H1 (cell line): Measurements from ENCODE around the gene FCRL4. TPM values are rescaled to one million over a fixed set of nuclear protein-coding genes. Genes with fewer than 3 reads are reported as not detected.

Source experiments
- CTCF ChIA-PET: fragments of 300-600 bp; sonication (Branson Sonifier 250); formaldehyde crosslinking; loops from one replicate; lab custom pipeline; 2021; ENCODE audit not compliant: partially characterized antibody; lab: Charles Lee
- POLR2A ChIA-PET: fragments of 300-600 bp; sonication (Branson Sonifier 250); formaldehyde crosslinking; loops from one replicate; lab custom pipeline; 2021; ENCODE audit warnings: inconsistent platforms; ENCODE audit not compliant: partially characterized antibody; lab: Charles Lee
- DNase-seq, 2 experiments: peaks; one replicate each; pipeline versions ENCODE4 v3.0.0 to v3.0.0-alpha.2; 2010 to 2022; ENCODE audit warnings: low spot score in 2 of 2, low read depth in 1 of 2, mixed read lengths in 1 of 2
- FAIRE-seq: peaks from 2 replicates; lab custom pipeline; 2011; peaks lifted over from hg19 to GRCh38; lab: Jason Lieb, UNC
- H2AFZ ChIP-seq: 2 replicates; pipeline ENCODE4 v1.8.1; 2012; ENCODE audit warnings: low read length, inconsistent platforms
- H2AK5ac ChIP-seq: 2 replicates; pipeline ENCODE4 v1.6.1; 2013; ENCODE audit warnings: low read depth, low read length
- H2BK120ac ChIP-seq: replicated peaks from 2 replicates; pipeline ENCODE3; 2013; ENCODE audit warnings: low read depth, low read length, inconsistent platforms
- H2BK12ac ChIP-seq: 2 replicates; pipeline ENCODE4 v1.6.1; 2013; ENCODE audit warnings: low read depth, low read length
- H2BK15ac ChIP-seq: 2 replicates; pipeline ENCODE4 v1.6.1; 2013; ENCODE audit warnings: low read length
- H2BK20ac ChIP-seq: 2 replicates; pipeline ENCODE4 v1.6.1; 2013; ENCODE audit warnings: low read length
- H2BK5ac ChIP-seq: 2 replicates; pipeline ENCODE4 v1.6.1; 2013; ENCODE audit warnings: low read depth, low read length
- H3K14ac ChIP-seq: 2 replicates; pipeline ENCODE4 v1.6.1; 2013; ENCODE audit warnings: inconsistent platforms; ENCODE audit not compliant: insufficient read length
- H3K18ac ChIP-seq: 2 replicates; pipeline ENCODE4 v1.6.1; 2013; ENCODE audit warnings: low read length; ENCODE audit errors: extremely low read depth
- H3K23ac ChIP-seq: 2 replicates; pipeline ENCODE4 v1.6.1; 2013; ENCODE audit warnings: inconsistent platforms; ENCODE audit not compliant: insufficient read length
- H3K23me2 ChIP-seq: 2 replicates; pipeline ENCODE4 v1.6.1; 2013; ENCODE audit warnings: low read depth, low read length
- H3K27ac ChIP-seq: 2 replicates; pipeline ENCODE4 v1.6.1; 2011; ENCODE audit warnings: low read depth, low read length, inconsistent platforms
- H3K27me3 ChIP-seq, 4 experiments: replicated peaks in 1 of 4; 1 replicate in 1 of 4; 2 replicates in 3 of 4; pipeline versions ENCODE4 v1.6.1 to v1.8.1; 2011 to 2013; ENCODE audit warnings: low read length in 3 of 4, mild to moderate bottlenecking in 3 of 4, inconsistent platforms in 2 of 4, mixed read lengths in 2 of 4, moderate library complexity in 1 of 4; ENCODE audit not compliant: control insufficient read depth in 3 of 4, insufficient read depth in 3 of 4; ENCODE audit errors: extremely low read depth in 1 of 4
- H3K36me3 ChIP-seq, 4 experiments: 2 replicates each; pipeline versions ENCODE4 v1.6.1 to v1.8.1; 2011 to 2013; ENCODE audit warnings: mild to moderate bottlenecking in 4 of 4, low read length in 3 of 4, moderate library complexity in 2 of 4, control low read depth in 1 of 4, inconsistent platforms in 1 of 4; ENCODE audit not compliant: insufficient read depth in 4 of 4, control insufficient read depth in 2 of 4
- H3K4ac ChIP-seq: replicated peaks from 2 replicates; pipeline ENCODE3; 2013; ENCODE audit warnings: low read length, low read depth, mixed read lengths, inconsistent platforms; ENCODE audit not compliant: insufficient read length
- H3K4me1 ChIP-seq, 4 experiments: replicated peaks in 1 of 4; 1 replicate in 1 of 4; 2 replicates in 3 of 4; pipeline versions ENCODE4 v1.6.1 to v1.8.1; 2011 to 2013; ENCODE audit warnings: low read length in 3 of 4, inconsistent platforms in 2 of 4, mixed read lengths in 1 of 4; ENCODE audit not compliant: insufficient read depth in 4 of 4, control insufficient read depth in 3 of 4
- H3K4me2 ChIP-seq, 2 experiments: 2 replicates each; pipeline versions ENCODE4 v1.6.1 to v1.8.1; 2011 to 2013; ENCODE audit warnings: low read depth in 2 of 2, low read length in 2 of 2, control low read depth in 1 of 2, inconsistent platforms in 1 of 2, mild to moderate bottlenecking in 1 of 2; ENCODE audit not compliant: insufficient read depth in 1 of 2
- H3K4me3 ChIP-seq, 4 experiments: fragments of 200-600, 300-600 bp in 1 of 4; sonication (generic), shearing (Covaris generic), sonication (Bioruptor Twin) in 1 of 4; 2 replicates each; pipeline versions ENCODE4 v1.5.1 to v1.8.1; 2011 to 2016; ENCODE audit warnings: low read length in 4 of 4, low read depth in 3 of 4, control low read depth in 2 of 4, inconsistent platforms in 2 of 4, mild to moderate bottlenecking in 2 of 4, mixed read lengths in 1 of 4, moderate library complexity in 1 of 4; ENCODE audit not compliant: insufficient read depth in 2 of 4; ENCODE audit errors: extremely low read depth in 1 of 4
- H3K56ac ChIP-seq: replicated peaks from 2 replicates; pipeline ENCODE3; 2013; ENCODE audit warnings: low read depth, mild to moderate bottlenecking, mixed read lengths, low read length, inconsistent platforms; ENCODE audit not compliant: insufficient read length
- H3K79me1 ChIP-seq: 2 replicates; pipeline ENCODE4 v1.6.1; 2013; ENCODE audit warnings: low read depth, low read length, control low read depth
- H3K79me2 ChIP-seq, 2 experiments: 2 replicates each; pipeline versions ENCODE4 v1.6.1 to v1.8.1; 2012 to 2013; ENCODE audit warnings: low read length in 2 of 2, mild to moderate bottlenecking in 2 of 2, inconsistent platforms in 1 of 2; ENCODE audit not compliant: insufficient read depth in 2 of 2, control insufficient read depth in 1 of 2
- H3K9ac ChIP-seq, 4 experiments: replicated peaks in 1 of 4; 1 replicate in 1 of 4; 2 replicates in 3 of 4; pipeline versions ENCODE4 v1.6.1 to v1.8.1; 2011 to 2013; ENCODE audit warnings: low read depth in 3 of 4, low read length in 3 of 4, control low read depth in 2 of 4, mild to moderate bottlenecking in 2 of 4, moderate library complexity in 2 of 4, inconsistent platforms in 1 of 4; ENCODE audit errors: extremely low read depth in 1 of 4
- H3K9me3 ChIP-seq, 2 experiments: 2 replicates each; pipeline versions ENCODE4 v1.6.1 to v1.8.1; 2012 to 2013; ENCODE audit warnings: mild to moderate bottlenecking in 2 of 2, moderate library complexity in 2 of 2, control low read depth in 1 of 2, inconsistent platforms in 1 of 2, low read depth in 1 of 2, low read length in 1 of 2, mixed read lengths in 1 of 2; ENCODE audit not compliant: insufficient read depth in 2 of 2
- H4K20me1 ChIP-seq, 2 experiments: replicated peaks in 1 of 2; 2 replicates each; pipeline versions ENCODE3 to v1.8.1; 2011 to 2013; ENCODE audit warnings: inconsistent platforms in 2 of 2, low read length in 2 of 2, mild to moderate bottlenecking in 1 of 2; ENCODE audit not compliant: insufficient read depth in 2 of 2, control insufficient read depth in 1 of 2
- H4K5ac ChIP-seq: 2 replicates; pipeline ENCODE4 v1.6.1; 2013; ENCODE audit warnings: low read length, low read depth, mixed read lengths, inconsistent platforms; ENCODE audit not compliant: insufficient read length
- H4K8ac ChIP-seq: 2 replicates; pipeline ENCODE4 v1.8.0; 2013; ENCODE audit warnings: mild to moderate bottlenecking, moderate library complexity, low read length, inconsistent platforms; ENCODE audit not compliant: insufficient read depth; ENCODE audit errors: extremely low read depth
- H4K91ac ChIP-seq: replicated peaks from 2 replicates; pipeline ENCODE3; 2013; ENCODE audit warnings: low read length, mixed read lengths, inconsistent platforms; ENCODE audit not compliant: insufficient read length
- BACH1 ChIP-seq: IDR thresholded peaks from 2 replicates; pipeline ENCODE4 v1.6.1; 2012; ENCODE audit warnings: low read length, improper control_type of control experiment
- CBX8 ChIP-seq: fragments of 300-800, 300-1000 bp; sonication (generic); IDR thresholded peaks from 2 replicates; pipeline ENCODE4 v1.7.1; 2016; ENCODE audit warnings: low read depth, low read length, borderline replicate concordance
- CEBPB ChIP-seq: IDR thresholded peaks from 2 replicates; pipeline ENCODE4 v1.6.1; 2012; ENCODE audit warnings: low read depth, low read length
- E2F6 ChIP-seq: IDR thresholded peaks from 2 replicates; pipeline ENCODE4 v1.6.1; 2012; ENCODE audit warnings: inconsistent platforms
- NANOG ChIP-seq: IDR thresholded peaks from 2 replicates; pipeline ENCODE4 v1.6.1; 2011; ENCODE audit warnings: low read length, low read depth, mild to moderate bottlenecking, inconsistent platforms; ENCODE audit not compliant: insufficient read depth, poor library complexity, severe bottlenecking
- POLR2A ChIP-seq, 2 experiments: IDR thresholded peaks; 1 replicate in 1 of 2; 2 replicates in 1 of 2; pipeline ENCODE4 v1.6.1; 2011; ENCODE audit warnings: low read depth in 2 of 2, low read length in 2 of 2, mild to moderate bottlenecking in 2 of 2; ENCODE audit errors: control extremely low read depth in 1 of 2
- RBBP5 ChIP-seq: IDR thresholded peaks from 2 replicates; pipeline ENCODE4 v1.7.1; 2012; ENCODE audit warnings: low read depth, mild to moderate bottlenecking, inconsistent platforms, low read length, moderate library complexity, borderline replicate concordance
- SRF ChIP-seq: IDR thresholded peaks from 2 replicates; pipeline ENCODE4 v1.6.1; 2011; ENCODE audit warnings: mild to moderate bottlenecking, low read depth, low read length, moderate library complexity
- TAF1 ChIP-seq: IDR thresholded peaks from 2 replicates; pipeline ENCODE4 v1.6.1; 2011; ENCODE audit warnings: mild to moderate bottlenecking, low read depth, low read length
- WGBS, 2 experiments: shearing (Covaris generic) in 1 of 2; methylation state at CpG; one replicate each; pipeline versions ENCODE4 v1.1.6 to v1.1.7; 2013 to 2015; ENCODE audit warnings: low lambda C conversion rate in 2 of 2, mixed read lengths in 2 of 2, inconsistent platforms in 1 of 2, low coverage in 1 of 2, missing lambda C conversion rate in 1 of 2; ENCODE audit not compliant: insufficient replicate concordance in 2 of 2, insufficient coverage in 1 of 2, insufficient read length in 1 of 2; ENCODE audit errors: extremely low coverage in 1 of 2, missing lambda C conversion rate in 1 of 2; 5-methylcytosine and 5-hydroxymethylcytosine counted together
- polyA plus RNA-seq, 7 experiments: library from polyadenylated mRNA; depleted of rRNA in 3 of 7; stranded (reverse) in 5 of 7; unstranded in 2 of 7; fragments of >200 nt in 5 of 7; fragments of 200-250 nt in 2 of 7; gene quantifications; 1 replicate in 5 of 7; 2 replicates in 1 of 7; 4 replicates in 1 of 7; pipeline versions ENCODE4 v1.2.1 to v1.2.3, GENCODE V29; 2011 to 2013; ENCODE audit warnings: missing spikeins in 2 of 7, mixed read lengths in 2 of 7
- total RNA-seq: library from RNA; stranded (reverse); fragmentation: NEBNext Ultra II Directional; extraction: Animal tissue kit (Norgen Biotek cat#: 25700); gene quantifications from 2 replicates; pipeline ENCODE4 v1.2.1, GENCODE V29; 2021
- TF ChIP-seq, protein P1 (sequence below): IDR thresholded peaks from 2 replicates; pipeline ENCODE4 v1.6.1; 2012; ENCODE audit warnings: low read length, inconsistent platforms
- TF ChIP-seq, protein P2 (sequence below): IDR thresholded peaks from 2 replicates; pipeline ENCODE4 v1.6.1; 2011; ENCODE audit warnings: low read depth, mild to moderate bottlenecking, low read length; ENCODE audit not compliant: insufficient read depth

The FCRL4 gene
- total and polyA plus RNA-seq, 2 of the 8 experiments (the other 6 are each of a cell fraction or from before 2014, with no cell fraction given) = not detected

GRCh38 chr1:157540852-157541251 is 57.0 kb downstream of the FCRL4 start:
- no peak overlapping the region for H3K9ac ChIP-seq
- no peaks in the 10 kb centered on the region for H3K79me2 ChIP-seq
- H3K4ac ChIP-seq = peak overlapping the region; percentile 82
- no peak overlapping the region for H3K27ac ChIP-seq
- H4K91ac ChIP-seq = peak overlapping the region; percentile 72
- H2AFZ ChIP-seq = no peak overlapping the region
- H3K23ac ChIP-seq = no peak overlapping the region
- H3K4me2 ChIP-seq = no peak overlapping the region; a peak in 2 of 4 replicates
- H2BK5ac ChIP-seq = peak overlapping the region; percentile 67; the same call in 1 of the 2 replicates
- H2BK120ac ChIP-seq = peak overlapping the region; percentile 55
- H3K9me3 ChIP-seq = peaks cover 12 to 14% of the 10 kb centered on the region in 2 experiments
- peak overlapping the region; percentile 81 for H2BK15ac ChIP-seq
- WGBS, 2 experiments = 84 to 100% methylated on average over 1 to 3 of the region's 3 CpGs
- DNase-seq (no peak), FAIRE-seq (no peak)
- no peaks in the 10 kb centered on the region for H3K79me1 ChIP-seq
- no peaks in the 10 kb centered on the region for H4K20me1 ChIP-seq
- H3K4me3 ChIP-seq = no peak overlapping the region
- H2AK5ac ChIP-seq = no peak overlapping the region
- H2BK20ac ChIP-seq = peak overlapping the region; percentile 96
- H2BK12ac ChIP-seq = peak overlapping the region; percentile 55; the same call in 1 of the 2 replicates
- no peaks in the 10 kb centered on the region; a peak in 1 of 8 replicates for H3K36me3 ChIP-seq
- H3K23me2 ChIP-seq = no peaks in the 10 kb centered on the region
- no peak overlapping the region for H3K56ac ChIP-seq
- H3K4me1 ChIP-seq = peaks cover 0 to 14% (median 4%) of the 10 kb centered on the region in 4 experiments; a peak in 5 of 7 replicates
- POLR2A ChIA-PET = no interaction called here
- H3K18ac ChIP-seq = peak overlapping the region; percentile 86; the same call in 1 of the 2 replicates
- no peaks in the 10 kb centered on the region for H3K27me3 ChIP-seq
- CTCF ChIA-PET = interaction anchor here (1.1 to 1.2 kb wide), 2 partner anchors 12 to 291 kb away, joined by 3 read pairs; partner anchors contain the start of gene FCRL5
- H4K5ac ChIP-seq = no peak overlapping the region
- H3K14ac ChIP-seq = no peak overlapping the region
- H4K8ac ChIP-seq = no peak overlapping the region
- no peak for TF ChIP-seq CEBPB
- TF ChIP-seq TAF1 = no peak
- no peak for TF ChIP-seq BACH1
- TF ChIP-seq POLR2A (IDR thresholded peaks at IDR 0.05; ENCODE audit: control extremely low read depth in 1 of 2, low read depth in 2 of 2, low read length in 2 of 2) = no peak
- no peak for TF ChIP-seq CBX8
- TF ChIP-seq, protein P1, sequence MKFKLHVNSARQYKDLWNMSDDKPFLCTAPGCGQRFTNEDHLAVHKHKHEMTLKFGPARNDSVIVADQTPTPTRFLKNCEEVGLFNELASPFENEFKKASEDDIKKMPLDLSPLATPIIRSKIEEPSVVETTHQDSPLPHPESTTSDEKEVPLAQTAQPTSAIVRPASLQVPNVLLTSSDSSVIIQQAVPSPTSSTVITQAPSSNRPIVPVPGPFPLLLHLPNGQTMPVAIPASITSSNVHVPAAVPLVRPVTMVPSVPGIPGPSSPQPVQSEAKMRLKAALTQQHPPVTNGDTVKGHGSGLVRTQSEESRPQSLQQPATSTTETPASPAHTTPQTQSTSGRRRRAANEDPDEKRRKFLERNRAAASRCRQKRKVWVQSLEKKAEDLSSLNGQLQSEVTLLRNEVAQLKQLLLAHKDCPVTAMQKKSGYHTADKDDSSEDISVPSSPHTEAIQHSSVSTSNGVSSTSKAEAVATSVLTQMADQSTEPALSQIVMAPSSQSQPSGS = no peak
- TF ChIP-seq RBBP5 = no peak
- TF ChIP-seq NANOG = no peak
- TF ChIP-seq E2F6 = no peak
- TF ChIP-seq, protein P2, sequence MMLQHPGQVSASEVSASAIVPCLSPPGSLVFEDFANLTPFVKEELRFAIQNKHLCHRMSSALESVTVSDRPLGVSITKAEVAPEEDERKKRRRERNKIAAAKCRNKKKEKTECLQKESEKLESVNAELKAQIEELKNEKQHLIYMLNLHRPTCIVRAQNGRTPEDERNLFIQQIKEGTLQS = no peak
- no peak for TF ChIP-seq SRF
